Activated CD8-positive, alpha-beta memory T cell treated with anti-CD3 and anti-CD28 coated beads for 36 hours (primary cell): Measurements from ENCODE around the gene TRPV5. TPM values are rescaled to one million over a fixed set of nuclear protein-coding genes. Genes with fewer than 3 reads are reported as not detected.

ENCODE experiments used
- CTCF ChIA-PET: fragments of 350-600 bp; sonication (Branson Sonifier 250); formaldehyde crosslinking; loops from one replicate; lab custom pipeline; 2021; ENCODE audit warnings: antibody characterized with exemption; lab: Charles Lee
- POLR2A ChIA-PET: fragments of 350-600 bp; sonication (Branson Sonifier 250); formaldehyde crosslinking; loops from one replicate; lab custom pipeline; 2021; ENCODE audit warnings: antibody characterized with exemption; lab: Charles Lee
- total RNA-seq, 2 experiments: library from RNA; stranded (reverse); gene quantifications; one replicate each; pipeline ENCODE4 v1.2.3, GENCODE V29; 2021

Gene TRPV5
- total RNA-seq, 2 experiments from 2014 or later, result not detected

DNA sequence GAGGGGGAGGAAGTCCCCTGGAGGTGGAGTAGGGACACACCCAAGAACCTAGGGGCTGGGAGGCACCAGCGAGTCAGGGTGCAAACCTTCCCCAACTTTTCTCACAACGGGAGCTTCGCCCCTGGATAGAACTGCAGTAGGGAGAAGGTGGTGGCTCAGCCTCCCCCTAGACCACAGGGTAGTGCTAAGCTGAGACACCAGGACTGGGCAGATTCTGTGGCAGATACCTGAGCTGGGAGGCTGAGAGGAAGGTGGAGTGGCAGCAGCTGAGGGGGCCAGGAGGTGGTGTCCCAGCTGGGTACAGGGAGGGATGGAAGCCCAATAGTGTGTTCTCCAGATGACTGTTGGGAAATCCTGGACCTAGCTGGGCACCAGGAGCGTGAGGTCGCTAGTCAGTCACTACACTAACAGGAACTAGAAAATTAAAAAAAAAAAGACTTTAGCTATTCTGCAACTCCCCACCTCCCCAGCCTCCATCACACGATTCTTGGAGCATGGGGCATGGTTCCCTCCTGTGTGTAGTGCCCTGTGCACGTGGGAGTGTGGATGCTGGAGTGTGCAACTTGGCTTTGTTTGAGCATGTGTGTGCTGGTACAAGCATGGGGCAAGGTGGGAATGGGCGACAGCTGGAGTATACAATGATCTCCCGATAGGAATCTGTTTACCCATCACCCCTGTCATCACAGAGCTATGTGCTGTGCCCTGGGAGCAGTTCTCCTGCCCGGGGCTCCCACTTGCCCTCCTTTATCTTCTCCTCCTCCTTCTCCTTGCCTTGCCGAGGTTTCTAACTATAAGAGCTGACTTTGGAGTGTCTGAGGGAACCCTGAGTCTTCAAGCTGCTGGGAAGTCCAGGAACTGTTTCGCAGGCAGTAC lies 39.2 kb downstream of the TRPV5 start:
- POLR2A ChIA-PET, result no interaction called here
- CTCF ChIA-PET, result no interaction called here

DNA sequence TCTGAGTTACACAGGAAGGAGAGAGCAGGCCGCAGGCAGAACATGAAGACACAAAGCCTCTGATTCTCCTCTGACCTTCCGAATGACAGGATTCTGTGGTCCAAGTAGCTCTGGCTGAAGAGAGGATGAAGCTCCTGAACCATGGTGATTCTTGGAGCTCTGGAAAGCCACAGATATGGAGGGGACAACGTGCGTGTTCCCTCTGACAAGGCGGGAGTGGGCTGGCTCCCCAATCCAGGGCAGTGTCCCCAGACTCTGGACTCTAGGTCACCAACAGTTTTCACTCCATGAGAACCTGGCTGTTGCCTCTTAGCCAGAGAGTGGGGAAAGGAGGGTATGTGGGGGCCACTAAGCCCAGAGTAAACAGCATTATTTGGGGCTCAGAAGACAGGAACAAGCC lies 40.6 kb downstream of the TRPV5 start:
- CTCF ChIA-PET, result interaction anchor here (1.1 kb wide), 1 partner anchor 8 kb away, joined by 3 read pairs; no protein-coding TSS in a partner anchor
- POLR2A ChIA-PET, result interaction anchor here (0.5 kb wide), 1 partner anchor 397 kb away, joined by 11 read pairs; no protein-coding TSS in a partner anchor

DNA sequence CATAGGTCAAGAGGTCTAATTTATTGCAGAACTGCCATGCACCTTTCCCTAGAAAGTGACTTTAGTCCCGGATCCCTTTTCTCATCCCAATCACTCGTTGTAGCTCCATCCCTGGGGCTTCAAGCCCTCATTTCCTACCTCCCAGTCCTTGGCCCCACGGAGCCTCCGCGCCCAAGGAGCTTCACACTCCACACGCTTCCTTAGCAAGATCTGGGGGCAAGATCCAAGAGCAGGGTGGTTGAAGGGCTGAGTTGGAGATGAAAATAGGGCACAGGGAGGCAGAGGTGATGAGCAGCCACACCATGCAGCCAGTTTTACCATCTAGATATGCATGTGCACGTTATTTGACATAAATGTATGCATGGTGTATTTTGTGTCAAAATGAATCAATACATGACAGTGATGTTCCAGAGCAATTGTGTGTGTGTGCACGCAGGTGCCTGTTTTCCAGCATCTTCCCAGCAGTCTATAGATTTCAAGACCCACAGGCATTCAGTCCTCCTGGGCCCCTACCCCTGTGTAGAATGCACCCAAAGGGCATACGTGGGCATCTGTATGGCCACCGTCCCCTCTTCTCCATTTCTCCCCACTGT lies 42.0 kb downstream of the TRPV5 start:
- POLR2A ChIA-PET, result no interaction called here

DNA sequence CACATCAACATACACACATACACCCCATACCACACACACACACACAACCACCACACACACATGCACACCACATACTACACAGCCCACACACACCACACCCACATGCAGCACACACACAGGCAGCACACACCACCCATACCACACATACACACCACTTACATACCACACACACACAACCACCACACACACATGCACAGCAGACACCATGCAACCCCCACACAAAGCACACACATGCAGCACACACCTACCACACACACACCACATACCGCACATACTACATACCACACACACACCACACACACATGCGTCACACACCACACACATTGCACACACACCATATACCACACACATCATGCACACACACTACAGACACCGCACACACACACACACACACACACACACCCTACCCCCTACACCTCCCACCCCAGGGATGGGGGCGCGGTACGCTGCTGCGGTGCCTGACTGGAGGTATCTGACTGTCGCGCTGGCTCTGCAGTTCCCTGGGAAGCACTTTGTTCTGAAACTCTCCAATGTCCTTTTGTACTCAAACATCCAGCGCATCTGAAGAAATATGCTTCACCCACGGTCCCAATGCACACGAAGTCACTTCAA lies 42.6 kb downstream of the TRPV5 start:
- POLR2A ChIA-PET, result no interaction called here
- CTCF ChIA-PET, result no interaction called here

More for the DNA sequence above, 42.0 kb downstream of the TRPV5 start:
- CTCF ChIA-PET, result no interaction called here

DNA sequence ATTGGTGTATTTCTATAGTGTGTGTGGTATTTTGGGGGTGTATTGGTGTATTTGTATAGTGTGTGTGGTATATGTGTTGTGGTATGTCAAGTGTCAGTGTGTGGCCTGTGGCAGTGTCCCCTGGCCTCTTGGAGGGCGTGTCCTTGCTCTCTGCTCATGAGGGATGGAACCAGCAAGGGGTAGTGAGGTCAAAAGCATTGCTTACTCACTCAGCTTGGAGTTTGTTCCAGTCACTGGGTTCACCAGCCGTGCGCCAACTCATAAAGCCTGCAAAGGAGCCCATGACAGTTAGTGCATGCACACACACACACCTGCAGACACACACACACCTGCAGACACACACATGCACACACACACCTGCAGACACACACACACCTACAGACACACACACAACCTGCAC lies 43.7 kb downstream of the TRPV5 start:
- CTCF ChIA-PET, result no interaction called here
- POLR2A ChIA-PET, result no interaction called here

DNA sequence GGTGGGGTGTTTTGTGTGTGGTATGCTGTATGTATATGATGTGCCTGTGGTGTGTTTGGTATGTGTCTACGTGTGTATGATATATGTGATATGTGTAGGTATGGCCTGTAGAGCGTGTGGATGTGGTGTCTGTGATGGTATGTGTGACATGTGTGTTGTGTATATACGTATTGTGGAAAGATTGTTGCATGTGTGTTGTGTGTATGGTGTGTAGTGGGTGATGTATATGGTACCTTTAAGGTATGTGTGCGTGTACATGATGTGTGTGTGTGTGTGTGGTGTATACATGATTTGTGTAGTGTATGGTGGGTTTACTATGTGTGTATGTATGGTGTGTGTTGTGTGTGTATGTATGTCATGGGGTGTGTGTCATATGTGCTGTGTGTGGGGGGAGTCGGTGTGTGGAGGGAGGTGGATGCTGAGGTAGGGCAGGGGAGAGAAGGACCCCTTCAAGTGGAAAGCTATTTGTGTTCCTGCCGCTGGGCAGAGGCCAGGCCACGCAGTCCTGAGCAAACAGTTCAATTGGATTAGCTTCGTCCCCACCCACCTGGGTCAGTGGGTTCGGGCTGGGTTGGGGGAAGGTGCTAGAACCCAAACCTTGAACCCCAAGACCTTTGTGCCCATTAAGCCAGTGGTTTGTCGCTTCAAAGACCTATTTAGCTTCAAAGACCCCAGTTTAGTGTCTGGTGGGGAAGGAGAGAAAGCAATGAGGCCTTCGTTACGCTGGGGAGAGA lies 46.1 kb downstream of the TRPV5 start:
- ChIA-PET CTCF (interaction anchor here (0.7 kb wide), 1 partner anchor 328 kb away, joined by 3 read pairs; no protein-coding TSS in a partner anchor), POLR2A (no interaction called here)

DNA sequence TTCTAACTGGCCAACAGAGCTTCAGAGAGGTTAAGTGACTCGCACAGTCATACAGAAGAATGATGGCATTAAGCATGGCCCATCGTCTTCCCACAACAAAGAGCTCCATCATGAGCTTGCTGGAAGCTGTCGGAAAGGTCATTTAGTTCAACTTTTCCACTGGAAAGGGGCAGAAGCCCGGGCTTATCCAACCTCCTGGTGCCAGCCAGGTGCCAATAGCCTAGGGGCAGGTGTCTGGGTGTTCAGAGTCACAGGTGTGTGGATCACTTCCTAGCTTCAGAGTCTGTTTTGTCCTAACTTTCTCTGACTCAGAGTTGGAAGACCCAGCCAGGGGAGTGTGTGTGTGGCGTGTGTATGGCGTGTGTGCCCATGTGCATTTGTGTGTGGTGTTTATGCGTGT lies 46.7 kb downstream of the TRPV5 start:
- ChIA-PET CTCF (interaction anchor here (0.7 kb wide), 1 partner anchor 328 kb away, joined by 3 read pairs; no protein-coding TSS in a partner anchor), POLR2A (no interaction called here)

DNA sequence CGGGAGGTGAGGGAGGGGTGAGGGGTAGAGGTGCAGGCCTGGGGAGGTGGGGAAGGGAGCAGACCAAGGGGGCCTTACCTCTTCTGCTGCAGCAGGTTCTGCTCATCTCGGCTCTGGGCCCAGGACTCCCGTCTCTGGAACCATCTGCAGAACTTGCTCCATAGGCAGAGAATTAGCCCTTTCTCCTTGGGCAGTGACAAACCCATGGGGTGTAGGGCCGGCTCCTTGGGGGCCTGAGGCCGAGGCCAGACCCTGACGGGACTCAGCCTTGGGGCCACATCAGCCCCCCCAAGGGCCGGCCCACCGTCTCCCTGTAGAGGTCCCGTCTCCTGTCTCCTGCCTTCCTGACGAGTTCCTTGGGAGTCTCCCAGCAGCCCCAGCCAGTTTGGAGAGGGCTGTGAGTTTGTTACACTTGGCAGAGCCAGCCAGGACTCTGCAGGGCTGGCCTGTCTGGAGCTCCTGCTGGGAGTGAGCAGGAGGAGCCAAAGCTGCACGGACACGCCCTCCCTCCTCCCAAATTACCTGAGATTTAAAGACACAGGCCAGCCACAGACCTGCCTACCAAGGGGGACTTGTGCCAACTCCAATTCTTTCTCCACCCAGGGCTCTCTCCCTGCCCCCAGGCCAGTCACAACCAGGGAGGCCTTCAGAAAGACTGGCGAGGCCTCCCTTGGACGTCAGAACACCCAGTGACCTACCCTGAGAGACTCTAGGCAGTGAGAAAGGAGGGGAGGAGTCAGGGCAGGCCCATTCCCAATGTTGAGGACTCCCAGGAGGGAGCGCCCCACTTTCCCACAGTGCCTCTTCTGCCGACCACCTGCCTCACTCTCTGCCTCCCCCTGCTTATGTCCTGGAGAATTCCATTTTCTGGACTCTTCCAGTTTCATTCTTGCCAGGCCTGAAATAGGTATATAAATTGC lies 48.0 kb downstream of the TRPV5 start, which contains the start of gene TRPV6:
TRPV6 (minus strand) TSS at position 435 of the 920 bp plus-strand sequence.
- ChIA-PET POLR2A (no interaction called here), CTCF (no interaction called here)

DNA sequence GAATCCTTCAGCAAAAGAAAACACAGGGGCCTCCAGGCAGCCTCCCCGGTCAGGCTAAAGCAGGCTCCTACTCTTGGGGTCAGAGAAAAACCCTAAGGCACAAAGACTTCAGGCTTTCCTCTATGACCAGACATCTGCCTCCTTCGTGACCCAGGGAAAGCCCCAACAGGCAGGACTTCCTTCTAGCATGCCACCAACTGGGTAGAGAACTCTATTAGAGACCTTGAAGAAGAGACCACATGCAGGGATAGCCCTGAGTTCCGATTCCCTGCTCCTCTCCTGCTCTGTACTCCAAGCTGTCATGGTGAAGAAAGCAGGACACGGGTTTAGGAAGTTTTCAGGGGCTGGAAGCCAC lies 49.3 kb downstream of the TRPV5 start:
- ChIA-PET CTCF (no interaction called here), POLR2A (no interaction called here)

DNA sequence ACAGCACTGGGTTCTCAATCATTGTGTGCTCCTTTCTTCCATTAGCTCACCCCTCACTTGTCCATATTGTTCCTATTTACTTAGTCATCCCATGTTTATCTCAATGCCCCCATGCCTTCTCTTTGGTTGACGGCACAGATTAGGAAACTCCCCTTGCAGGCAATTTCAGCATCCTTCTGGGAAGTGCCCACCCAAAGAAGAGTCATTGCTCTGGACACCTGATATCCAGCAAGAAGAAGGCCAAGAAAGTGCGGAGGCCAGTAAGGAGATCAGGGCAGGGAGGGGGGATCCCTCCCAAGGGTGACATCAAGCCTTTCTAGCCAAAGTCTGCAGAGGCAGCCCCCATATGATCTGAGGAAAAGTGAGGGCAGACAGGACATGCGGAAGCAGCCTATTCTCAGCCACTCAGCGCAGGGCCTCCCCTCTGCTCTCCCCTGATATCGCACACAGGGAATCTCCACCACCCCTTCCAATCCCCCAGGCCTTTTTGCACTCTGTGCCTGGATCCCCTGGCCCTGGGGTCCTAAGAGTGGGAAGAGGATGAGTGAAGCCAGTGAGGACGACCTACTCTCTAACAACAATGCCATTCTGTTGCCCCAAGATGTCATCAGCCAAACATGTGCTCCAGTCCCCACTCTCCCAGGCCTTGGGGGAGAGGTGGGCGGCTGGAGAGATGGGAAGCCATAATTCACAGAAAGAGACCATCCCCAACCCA lies 49.8 kb downstream of the TRPV5 start:
- ChIA-PET CTCF (no interaction called here), POLR2A (no interaction called here)

DNA sequence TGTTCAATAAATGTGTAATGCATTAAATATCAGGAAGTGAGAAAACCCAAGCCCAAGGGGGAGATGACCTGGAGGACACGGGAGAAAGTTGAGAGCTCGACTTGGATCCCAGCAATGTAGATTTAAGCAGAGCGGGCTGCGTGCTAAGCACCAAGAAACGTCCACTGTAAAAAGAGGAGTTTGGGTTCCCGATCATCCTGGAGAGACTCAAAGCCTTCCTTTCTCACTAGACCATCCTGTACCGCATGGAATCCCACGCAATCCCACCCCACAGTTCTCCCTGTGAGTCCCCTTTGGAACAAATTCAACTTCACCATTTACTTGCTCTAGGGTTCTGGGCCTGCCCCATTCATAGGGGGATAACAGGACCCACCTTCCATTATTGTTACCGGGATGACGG lies 50.4 kb downstream of the TRPV5 start:
- ChIA-PET POLR2A (no interaction called here), CTCF (no interaction called here)

DNA sequence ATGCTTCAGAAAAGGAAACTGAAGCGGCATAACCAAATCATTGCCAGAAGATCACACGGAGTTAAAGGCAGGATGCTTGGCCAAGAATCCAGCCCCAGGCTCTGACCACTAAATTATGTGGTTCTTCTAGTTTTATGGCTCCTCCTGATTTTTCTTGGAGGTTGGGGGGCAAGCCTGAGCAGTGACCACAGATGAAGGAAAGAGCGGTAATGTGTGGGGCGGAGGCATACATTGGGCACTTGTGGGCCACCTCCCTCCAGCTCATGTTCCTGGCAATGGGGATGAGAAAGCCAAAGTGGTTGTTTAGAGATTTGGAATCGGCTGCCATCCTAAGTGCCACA lies 51.2 kb downstream of the TRPV5 start:
- ChIA-PET CTCF (interaction anchor here (0.6 to 1.0 kb wide), 2 partner anchors 9 to 357 kb away, joined by 3 to 4 read pairs; no protein-coding TSS in a partner anchor), POLR2A (no interaction called here)

DNA sequence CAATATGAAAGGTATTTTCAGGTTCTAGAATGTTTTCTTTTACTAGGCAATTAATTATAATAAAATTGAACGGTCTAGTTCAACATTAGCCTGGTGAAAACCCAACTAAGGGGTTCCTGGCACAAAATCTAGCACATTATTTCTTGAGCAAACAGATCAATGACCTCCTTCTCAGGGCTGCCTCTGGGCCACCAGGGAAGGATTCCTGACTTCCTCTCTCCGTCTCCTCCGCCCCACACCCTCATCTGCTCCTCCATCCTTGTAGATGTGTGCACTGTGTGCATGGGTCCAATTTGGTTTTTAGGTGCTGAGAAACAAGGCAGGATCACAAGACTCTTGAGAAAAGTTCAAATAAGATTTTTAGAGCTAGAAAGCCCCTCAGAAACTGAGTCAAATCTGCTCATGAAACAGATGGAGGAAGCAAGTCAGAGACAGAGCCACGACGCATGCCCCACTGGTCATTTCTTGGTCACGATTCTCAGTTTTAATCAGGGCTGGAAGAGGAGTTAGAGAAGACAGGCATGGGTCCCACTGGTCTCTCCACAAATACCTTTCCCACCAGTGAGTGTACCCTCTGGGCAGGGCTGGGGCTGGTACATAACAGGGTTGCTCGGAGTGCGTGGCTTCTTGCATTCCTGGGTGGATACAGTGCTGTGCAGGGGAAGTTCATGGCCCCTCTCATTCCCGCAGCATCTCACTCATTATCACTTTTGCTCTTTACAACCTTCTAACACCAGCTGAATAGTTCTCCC lies 51.8 kb downstream of the TRPV5 start:
- CTCF ChIA-PET, result interaction anchor here (0.6 to 1.4 kb wide), 5 partner anchors 9 to 358 kb away, joined by 3 to 8 read pairs (median 4); partner anchors contain the start of gene EPHB6
- POLR2A ChIA-PET, result no interaction called here

DNA sequence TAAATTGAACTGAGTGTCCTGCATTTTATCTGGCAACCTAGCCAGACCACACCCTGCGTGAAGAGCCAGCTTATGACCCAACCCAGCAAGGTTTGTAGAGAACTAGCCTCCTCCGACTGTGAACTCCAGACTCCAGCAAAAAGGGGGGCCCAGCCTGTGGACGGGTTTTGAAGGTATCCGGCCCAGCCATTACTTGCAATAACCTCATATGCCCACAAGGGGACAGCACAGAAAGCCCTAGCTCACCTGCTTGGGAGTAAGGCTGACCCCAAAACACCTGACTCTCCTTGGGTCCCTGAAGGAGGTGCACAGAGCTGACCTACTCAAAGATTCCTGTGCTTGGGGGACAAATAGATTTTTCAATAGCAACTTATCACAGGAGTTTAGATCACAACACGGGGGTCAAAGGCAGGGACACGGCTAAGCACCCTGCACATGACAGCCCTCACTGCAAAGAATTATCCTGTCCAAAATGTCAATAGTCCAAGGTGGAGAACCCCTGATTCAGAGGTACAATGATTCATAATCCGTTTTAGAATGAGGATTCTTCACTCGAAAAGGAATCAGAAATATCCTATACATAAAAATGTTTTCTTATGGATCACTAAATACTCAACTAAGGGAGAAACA lies 52.6 kb downstream of the TRPV5 start:
- POLR2A ChIA-PET, result no interaction called here
- CTCF ChIA-PET, result interaction anchor here (0.6 to 1.4 kb wide), 8 partner anchors 10 to 1021 kb away, joined by 3 to 8 read pairs (median 3); partner anchors contain the start of genes EPHB6 and TCAF1

DNA sequence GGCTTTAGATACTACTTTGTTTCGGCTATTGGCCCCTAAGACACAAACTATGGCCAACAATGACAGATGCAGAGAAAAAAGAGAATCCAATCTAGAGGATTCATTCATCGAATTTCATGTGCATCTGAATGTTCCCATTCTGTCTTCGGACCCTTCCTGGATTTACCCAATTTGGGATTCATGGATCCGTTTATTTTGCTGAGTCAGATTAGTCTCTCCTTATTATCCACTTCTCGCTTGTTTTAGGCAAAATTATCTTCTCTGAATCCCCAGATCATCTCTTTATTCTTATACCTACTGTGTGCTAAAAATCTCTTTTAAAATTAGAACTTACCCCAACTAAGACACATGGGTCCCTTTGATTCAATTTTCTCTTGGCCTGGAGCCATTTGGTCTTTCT lies 54.5 kb downstream of the TRPV5 start:
- POLR2A ChIA-PET, result no interaction called here

DNA sequence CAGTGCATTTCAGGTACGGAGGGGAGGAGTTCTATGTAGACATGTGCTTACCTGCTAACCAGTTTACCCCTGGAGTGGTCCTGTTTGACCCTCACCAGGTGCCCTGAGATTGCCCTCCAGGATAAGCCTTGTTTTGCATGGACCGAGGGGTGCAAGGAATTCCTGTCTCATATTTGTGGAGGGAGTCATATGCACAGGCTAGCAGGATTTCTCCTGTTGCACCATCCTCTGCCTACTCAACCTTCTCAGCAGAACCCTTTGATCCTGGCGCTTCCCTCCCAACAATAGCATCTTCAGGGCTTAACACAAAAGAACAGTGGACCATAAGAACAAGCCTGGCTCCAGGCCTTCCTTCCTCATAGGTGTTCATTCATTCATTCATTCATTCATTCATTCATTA lies 55.2 kb downstream of the TRPV5 start:
- POLR2A ChIA-PET, result no interaction called here
- CTCF ChIA-PET, result no interaction called here

More for the DNA sequence above, 54.5 kb downstream of the TRPV5 start:
- CTCF ChIA-PET, result no interaction called here
